GM13977 (cell line): Measurements from ENCODE around the gene ANKRD63.

Experiments used
- DNase-seq: peaks from one replicate; pipeline ENCODE4 v3.0.0; 2012; ENCODE audit warnings: low spot score
- in situ Hi-C: fragments of 300-500 bp; cut with MboI; formaldehyde crosslinking; loops from one replicate; pipeline ENCODE4 v1.12.0; 2022; ENCODE audit warnings: low sequenced_read_pairs, low pct_unique_long_range_greater_than_20kb, mixed read lengths, inconsistent platforms; ENCODE audit not compliant: unreplicated experiment
- TF ChIP-seq, protein P1 (sequence below): IDR thresholded peaks from 2 replicates; pipeline ENCODE4 v1.5.1; 2012; ENCODE audit warnings: mild to moderate bottlenecking, control low read depth; ENCODE audit not compliant: insufficient read depth; ENCODE audit errors: extremely low read depth, missing control alignments

Gene ANKRD63

GRCh38 chr15:40276927-40277326 lies 5.9 kb downstream of the ANKRD63 start:
- TF ChIP-seq, protein P1, sequence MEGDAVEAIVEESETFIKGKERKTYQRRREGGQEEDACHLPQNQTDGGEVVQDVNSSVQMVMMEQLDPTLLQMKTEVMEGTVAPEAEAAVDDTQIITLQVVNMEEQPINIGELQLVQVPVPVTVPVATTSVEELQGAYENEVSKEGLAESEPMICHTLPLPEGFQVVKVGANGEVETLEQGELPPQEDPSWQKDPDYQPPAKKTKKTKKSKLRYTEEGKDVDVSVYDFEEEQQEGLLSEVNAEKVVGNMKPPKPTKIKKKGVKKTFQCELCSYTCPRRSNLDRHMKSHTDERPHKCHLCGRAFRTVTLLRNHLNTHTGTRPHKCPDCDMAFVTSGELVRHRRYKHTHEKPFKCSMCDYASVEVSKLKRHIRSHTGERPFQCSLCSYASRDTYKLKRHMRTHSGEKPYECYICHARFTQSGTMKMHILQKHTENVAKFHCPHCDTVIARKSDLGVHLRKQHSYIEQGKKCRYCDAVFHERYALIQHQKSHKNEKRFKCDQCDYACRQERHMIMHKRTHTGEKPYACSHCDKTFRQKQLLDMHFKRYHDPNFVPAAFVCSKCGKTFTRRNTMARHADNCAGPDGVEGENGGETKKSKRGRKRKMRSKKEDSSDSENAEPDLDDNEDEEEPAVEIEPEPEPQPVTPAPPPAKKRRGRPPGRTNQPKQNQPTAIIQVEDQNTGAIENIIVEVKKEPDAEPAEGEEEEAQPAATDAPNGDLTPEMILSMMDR, result no peak
- in situ Hi-C loops, result loop anchor here (10.0 kb wide), 1 partner anchor 232 kb away; no protein-coding TSS in a partner anchor
- no peak for DNase-seq

- in situ Hi-C loops, result loop anchor here (10.0 kb wide), 1 partner anchor 231 kb away; no protein-coding TSS in a partner anchor
- no peak for DNase-seq
- TF ChIP-seq, protein P1, result no peak
These were observed 6.9 kb downstream of the ANKRD63 start for GRCh38 chr15:40275954-40276353.

DNA sequence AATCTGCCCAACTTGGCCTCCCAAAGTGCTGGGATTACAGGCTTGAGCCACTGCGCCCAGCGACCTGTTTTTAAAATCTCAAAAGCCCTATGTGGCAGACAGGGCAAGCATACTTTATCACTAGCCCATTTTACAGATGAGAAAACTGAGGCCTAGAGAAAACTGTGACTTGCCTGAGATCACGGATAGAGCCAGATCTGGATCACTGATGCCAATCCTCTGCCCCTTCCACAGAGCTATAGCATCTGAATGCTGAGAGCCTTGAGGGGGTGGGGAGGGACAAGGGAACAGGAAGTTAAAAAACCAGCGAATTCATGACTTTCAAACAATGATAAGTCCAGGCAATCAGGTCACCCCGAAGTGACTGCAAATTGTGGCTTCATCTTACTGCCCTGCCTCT lies 7.3 kb downstream of the ANKRD63 start:
- in situ Hi-C loops, result loop anchor here (10.0 kb wide), 1 partner anchor 231 kb away; no protein-coding TSS in a partner anchor
- no peak for DNase-seq
- TF ChIP-seq, protein P1, result no peak

DNA sequence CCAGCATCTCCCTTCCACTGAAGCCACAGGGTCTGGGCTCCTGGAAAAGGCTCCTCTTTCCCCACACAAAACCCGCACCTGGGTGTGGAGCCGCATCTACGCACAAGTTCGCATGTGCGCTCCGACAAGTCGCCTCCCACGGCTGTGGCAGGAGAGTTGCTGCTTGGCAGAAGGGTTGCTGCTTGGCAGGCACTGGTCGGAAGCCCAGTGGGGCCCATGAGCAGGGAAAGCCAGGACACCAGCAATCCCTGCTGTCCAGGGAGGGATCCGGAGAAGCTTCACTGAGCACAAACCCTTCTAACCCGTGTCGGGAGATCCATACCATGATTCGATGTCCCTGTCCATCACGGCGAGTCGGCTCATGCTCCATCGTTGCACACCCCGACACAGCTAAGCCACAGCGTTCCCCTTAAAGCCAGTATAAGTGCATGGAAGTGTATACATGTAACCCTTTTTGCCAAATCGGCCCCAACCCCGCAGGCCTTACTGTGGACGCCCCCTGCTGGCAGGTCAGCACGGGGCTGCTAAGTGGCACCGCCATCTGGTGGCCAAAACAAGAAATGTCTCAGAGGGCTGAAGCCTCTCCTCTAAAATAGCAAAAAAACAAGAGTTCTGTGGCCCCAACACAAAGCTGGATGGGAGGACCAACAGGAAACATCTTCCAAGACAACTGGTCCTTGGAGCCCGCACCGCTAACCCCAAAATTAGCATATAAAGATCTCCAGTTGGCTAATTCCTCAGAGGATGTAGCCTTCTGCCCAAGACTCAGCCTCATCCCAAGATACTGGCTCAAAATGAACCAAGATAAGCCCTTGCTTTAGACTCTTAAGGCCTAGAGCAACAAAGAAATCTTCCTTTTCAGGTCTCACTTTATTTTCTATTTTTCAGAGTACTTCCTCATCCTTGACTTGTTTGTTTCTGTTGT lies 8.3 kb downstream of the ANKRD63 start:
- TF ChIP-seq, protein P1, result peak; percentile 100
- peak; percentile 90 for DNase-seq
- in situ Hi-C loops, result loop anchor here (10.0 kb wide), 1 partner anchor 230 kb away; no protein-coding TSS in a partner anchor

GRCh38 chr15:40273428-40273827 lies 9.4 kb downstream of the ANKRD63 start:
- TF ChIP-seq, protein P1, result no peak
- in situ Hi-C loops, result loop anchor here (10.0 kb wide), 1 partner anchor 229 kb away; no protein-coding TSS in a partner anchor
- DNase-seq, result no peak

GRCh38 chr15:40272485-40273056 lies 10.3 kb downstream of the ANKRD63 start:
- TF ChIP-seq, protein P1, result peak; percentile 35

More at GRCh38 chr15:40272485-40273056, 10.3 kb downstream of the ANKRD63 start:
- in situ Hi-C loops, result loop anchor here (10.0 kb wide), 1 partner anchor 228 kb away; no protein-coding TSS in a partner anchor
- no peak for DNase-seq
